Measurements from ENCODE around the gene MFSD2B. TPM values are rescaled to one million over a fixed set of nuclear protein-coding genes. Genes with fewer than 3 reads are reported as not detected.
A peak's percentile ranks its signal among the peaks of the same experiment; 100 is the strongest.

MFSD2B gene
- total RNA-seq, 1 donor from 2014 or later: not detected

- TF ChIP-seq EZH2phosphoT487 (IDR thresholded peaks at IDR 0.05): no peak
- TF ChIP-seq CTCF (IDR thresholded peaks at IDR 0.05): no peak
- TF ChIP-seq EZH2 (IDR thresholded peaks at IDR 0.05): no peak
- Mint-ChIP-seq H3K4me3 (no peak overlapping the region), H3K27ac (no peak overlapping the region), H3K9me3 (no peaks in the 10 kb centered on the region), H3K27me3 (ENCODE audit: insufficient read depth, low read depth) (peaks cover 2% of the 10 kb centered on the region), H3K4me1 (peaks cover 14% of the 10 kb centered on the region), H3K36me3 (peaks cover 14% of the 10 kb centered on the region)
- Histone ChIP-seq H3K4me2 (no peak overlapping the region), H3K4me1 (peaks cover 11% of the 10 kb centered on the region), H3K4me3 (no peak overlapping the region), H3K27me3 (no peaks in the 10 kb centered on the region), H4K20me1 (ENCODE audit: low read depth) (no peaks in the 10 kb centered on the region), H3K79me2 (ENCODE audit: low read depth) (no peaks in the 10 kb centered on the region), H3K9me3 (ENCODE audit: low read depth) (no peaks in the 10 kb centered on the region), H3K27ac (no peak overlapping the region), H3K36me3 (no peaks in the 10 kb centered on the region), H2AFZ (replicated peaks) (no peak overlapping the region), H3K9ac (no peak overlapping the region), H3F3A (ENCODE audit: low read depth) (no peaks in the 10 kb centered on the region)
- DNase-seq (ENCODE audit: low spot score): no peak
Measured at GRCh38 chr2:23994567-23994966, 15.3 kb upstream of the MFSD2B start.

GRCh38 chr2:24007693-24008092 lies 2.2 kb upstream of the MFSD2B start:
- Mint-ChIP-seq H3K27me3 (ENCODE audit: insufficient read depth, low read depth) (peaks cover 13% of the 10 kb centered on the region), H3K27ac (no peak overlapping the region), H3K4me3 (no peak overlapping the region), H3K36me3 (peaks cover 3% of the 10 kb centered on the region), H3K4me1 (no peaks in the 10 kb centered on the region), H3K9me3 (no peaks in the 10 kb centered on the region)
- Histone ChIP-seq H3K27me3 (peaks cover 26% of the 10 kb centered on the region), H2AFZ (replicated peaks) (no peak overlapping the region), H4K20me1 (ENCODE audit: low read depth) (no peaks in the 10 kb centered on the region), H3K4me3 (no peak overlapping the region), H3K79me2 (ENCODE audit: low read depth) (no peaks in the 10 kb centered on the region), H3K27ac (no peak overlapping the region), H3K4me1 (peaks cover 13% of the 10 kb centered on the region), H3F3A (ENCODE audit: low read depth) (peaks cover 4% of the 10 kb centered on the region), H3K9ac (no peak overlapping the region), H3K36me3 (no peaks in the 10 kb centered on the region), H3K9me3 (ENCODE audit: low read depth) (no peaks in the 10 kb centered on the region), H3K4me2 (no peak overlapping the region)
- DNase-seq (ENCODE audit: low spot score): no peak
- no peak for TF ChIP-seq CTCF (IDR thresholded peaks at IDR 0.05)

GRCh38 chr2:24008672-24009366 lies 1.1 kb upstream of the MFSD2B start:
- DNase-seq (ENCODE audit: low spot score): no peak
- TF ChIP-seq EZH2 (IDR thresholded peaks at IDR 0.05): no peak
- no peak for TF ChIP-seq CTCF (IDR thresholded peaks at IDR 0.05)
- TF ChIP-seq EZH2phosphoT487 (IDR thresholded peaks at IDR 0.05): no peak
- H2AFZ ChIP-seq (replicated peaks): no peak overlapping the region
- H3K27me3 Mint-ChIP-seq (ENCODE audit: insufficient read depth, low read depth): peaks cover 13% of the 10 kb centered on the region
- H3F3A ChIP-seq (ENCODE audit: low read depth): no peaks in the 10 kb centered on the region
- no peaks in the 10 kb centered on the region for H3K9me3 ChIP-seq (ENCODE audit: low read depth)
- H3K9me3 Mint-ChIP-seq: no peaks in the 10 kb centered on the region
- no peaks in the 10 kb centered on the region for H3K36me3 ChIP-seq
- no peak overlapping the region for H3K4me3 ChIP-seq
- H3K36me3 Mint-ChIP-seq: peaks cover 3% of the 10 kb centered on the region
- peaks cover 26% of the 10 kb centered on the region for H3K27me3 ChIP-seq
- H3K4me1 Mint-ChIP-seq: no peaks in the 10 kb centered on the region
- H3K9ac ChIP-seq: no peak overlapping the region
- H3K4me3 Mint-ChIP-seq: peak overlapping the region; percentile 58
- H3K27ac Mint-ChIP-seq: no peak overlapping the region
- no peaks in the 10 kb centered on the region for H3K79me2 ChIP-seq (ENCODE audit: low read depth)
- H3K4me2 ChIP-seq: no peak overlapping the region
- peaks cover 8% of the 10 kb centered on the region for H3K4me1 ChIP-seq
- H3K27ac ChIP-seq: no peak overlapping the region
- no peaks in the 10 kb centered on the region for H4K20me1 ChIP-seq (ENCODE audit: low read depth)
